HG02981 (cell line): ENCODE results near the gene IRS2.

ENCODE experiments used
- ATAC-seq: cut with Tn5 transposase; IDR thresholded peaks from one replicate; pipeline ENCODE4 v1.9.1; 2021; ENCODE audit warnings: mild to moderate bottlenecking, moderate library complexity; ENCODE audit not compliant: unreplicated experiment

IRS2 gene

GRCh38 chr13:109803825-109804224 lies 17.4 kb upstream of the IRS2 start:
- no peak for ATAC-seq

DNA sequence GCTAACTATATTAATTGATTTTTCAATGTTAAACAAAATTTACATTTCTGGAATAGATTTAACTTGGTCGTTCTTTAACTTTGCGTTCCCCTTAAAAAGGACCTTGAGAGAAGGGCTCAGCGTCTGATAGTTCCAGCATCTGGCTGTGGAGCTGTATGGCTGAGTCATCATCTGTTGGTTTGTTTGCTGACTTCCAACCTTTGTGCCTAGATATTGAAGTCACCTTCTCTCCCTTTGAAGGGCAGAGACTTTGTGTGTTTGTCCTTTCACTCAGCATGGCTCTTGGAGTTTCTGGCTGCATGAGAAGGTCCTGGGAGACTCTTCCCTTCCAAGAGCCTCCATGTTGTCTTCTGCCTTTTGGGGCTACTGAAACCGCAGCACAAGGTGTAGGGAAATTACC lies 16.6 kb upstream of the IRS2 start:
- no peak for ATAC-seq

DNA sequence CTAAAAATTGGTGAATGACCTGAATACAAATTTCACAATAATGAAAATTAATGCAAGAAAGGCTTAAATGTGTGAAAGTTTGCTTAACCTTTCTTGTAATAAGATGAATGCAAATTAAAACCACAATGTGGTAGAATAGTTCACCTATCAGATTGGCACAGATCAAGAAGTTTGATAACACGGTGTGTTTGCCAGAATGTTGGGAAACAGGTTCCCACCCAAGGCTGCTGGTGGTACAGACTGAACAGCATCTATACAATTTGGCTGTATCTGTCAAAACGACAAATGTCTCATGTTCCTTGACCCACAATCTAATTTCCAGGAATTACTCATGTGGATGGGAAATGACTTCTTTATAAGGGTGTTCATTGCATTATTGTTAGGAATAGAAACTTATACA lies 8.6 kb upstream of the IRS2 start:
- no peak for ATAC-seq

GRCh38 chr13:109794095-109794494 lies 7.7 kb upstream of the IRS2 start:
- ATAC-seq, result no peak

DNA sequence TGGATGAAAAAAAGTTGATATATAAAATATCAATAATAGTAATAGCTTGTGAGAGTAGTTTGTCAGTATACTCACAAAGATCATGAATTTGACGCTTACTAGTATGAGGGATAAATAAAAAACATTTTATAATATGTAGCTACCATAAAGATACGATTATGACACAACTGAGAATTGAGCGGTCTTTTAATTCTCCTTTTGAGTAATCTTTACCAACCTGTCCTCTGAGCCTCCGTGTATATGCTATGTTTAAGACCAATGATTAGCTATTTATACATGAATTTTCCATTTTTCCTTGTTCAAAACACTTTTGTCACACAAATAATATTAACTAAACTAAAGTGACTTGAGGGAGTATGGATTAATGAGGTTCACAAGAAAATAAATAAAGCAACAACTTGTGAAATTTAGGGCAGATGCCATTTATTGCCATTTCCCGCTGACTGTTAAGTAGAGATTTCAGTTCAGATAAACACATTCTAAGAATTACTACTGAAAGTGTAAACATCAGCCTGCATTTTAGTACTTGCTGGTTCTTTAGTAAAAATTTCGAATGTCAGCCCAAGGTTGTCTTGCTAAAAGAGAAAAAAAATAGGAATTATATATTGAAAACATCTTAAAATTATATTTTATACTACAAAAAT lies 6.2 kb upstream of the IRS2 start:
- ATAC-seq, result no peak

DNA sequence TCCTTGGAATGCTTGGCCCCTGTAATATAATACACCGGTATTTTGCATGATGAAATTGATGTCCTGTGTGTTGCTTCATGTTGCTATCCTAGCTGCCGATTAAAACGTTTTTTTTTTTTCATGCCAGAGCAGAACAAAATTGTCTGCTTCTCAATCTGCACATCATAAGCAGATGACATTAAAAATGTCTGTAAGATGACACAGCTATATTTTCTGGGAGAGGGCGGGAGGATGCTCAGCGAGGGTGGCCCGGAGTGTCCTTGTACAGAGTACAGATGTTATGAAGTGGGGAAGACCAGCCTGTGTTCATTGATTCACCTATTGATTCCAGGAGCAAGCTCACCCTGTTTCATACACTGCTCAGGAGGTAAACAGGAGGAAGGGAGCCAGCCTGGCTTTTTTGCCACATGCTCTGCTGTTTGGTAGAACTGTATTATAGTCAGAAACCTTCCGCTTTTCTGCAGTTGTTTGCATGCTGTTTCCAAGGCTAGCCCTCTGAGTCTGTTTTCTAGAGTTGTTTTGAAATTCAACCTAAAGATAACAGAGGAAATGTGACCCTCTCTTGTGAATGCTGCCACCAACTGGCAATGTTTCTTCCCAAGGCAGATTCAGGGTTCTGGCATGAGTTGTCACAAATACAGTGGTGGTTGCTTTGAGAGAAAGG lies 4.7 kb upstream of the IRS2 start:
- no peak for ATAC-seq

- no peak for ATAC-seq
Measured at GRCh38 chr13:109790086-109790485, 3.7 kb upstream of the IRS2 start.

- ATAC-seq, result no peak
Measured at GRCh38 chr13:109789262-109789661, 2.9 kb upstream of the IRS2 start.

GRCh38 chr13:109788372-109789111 lies 2.2 kb upstream of the IRS2 start:
- ATAC-seq, result no peak

DNA sequence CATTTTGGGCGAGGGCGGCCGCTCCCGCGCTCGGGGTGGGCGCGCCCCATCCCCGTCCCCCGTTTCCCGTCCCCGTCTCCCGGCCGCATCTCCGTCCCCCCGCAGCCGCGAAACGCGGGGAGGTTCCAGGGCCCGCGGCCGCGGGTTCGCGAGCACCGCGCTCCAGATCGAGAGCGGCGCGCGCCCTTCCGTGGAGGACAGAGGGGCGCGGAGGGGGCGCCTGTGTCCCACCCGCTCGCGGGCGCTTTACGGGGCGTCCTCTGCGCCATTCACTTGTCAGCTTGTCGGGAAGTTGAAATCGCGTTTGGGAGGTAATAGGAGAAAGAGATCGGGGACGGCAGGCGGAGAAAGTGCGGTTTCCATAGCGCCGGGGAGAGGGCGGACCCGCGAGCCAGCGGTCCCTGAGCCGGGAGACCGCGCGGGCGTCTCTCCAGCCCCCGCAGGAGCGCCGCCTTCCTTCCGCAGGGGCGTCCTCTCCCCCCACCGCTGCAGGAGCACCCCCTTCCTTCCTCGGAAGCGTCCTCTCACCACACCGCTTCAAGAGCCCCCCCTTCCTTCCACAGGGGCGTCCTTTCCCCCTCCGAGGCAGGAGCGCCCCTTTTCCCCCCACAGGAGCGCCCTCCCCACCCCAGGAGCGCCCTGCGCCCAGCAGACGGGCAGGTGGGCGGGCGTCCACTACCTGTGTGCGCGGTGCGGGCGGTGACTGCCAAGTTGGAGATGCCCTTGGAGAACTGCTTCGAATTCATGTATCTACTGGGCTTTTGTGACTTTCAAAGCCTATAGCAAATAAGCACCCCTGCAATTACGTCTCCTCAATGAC lies 962 bp upstream of the IRS2 start:
- peak; percentile 2 for ATAC-seq

- ATAC-seq, result peak; percentile 19
Measured at GRCh38 chr13:109785892-109786450, 412 bp downstream of the IRS2 start.

- no peak for ATAC-seq
Measured at GRCh38 chr13:109785141-109785891, 1.1 kb downstream of the IRS2 start.

GRCh38 chr13:109784590-109785140 lies 1.7 kb downstream of the IRS2 start:
- ATAC-seq, result no peak

DNA sequence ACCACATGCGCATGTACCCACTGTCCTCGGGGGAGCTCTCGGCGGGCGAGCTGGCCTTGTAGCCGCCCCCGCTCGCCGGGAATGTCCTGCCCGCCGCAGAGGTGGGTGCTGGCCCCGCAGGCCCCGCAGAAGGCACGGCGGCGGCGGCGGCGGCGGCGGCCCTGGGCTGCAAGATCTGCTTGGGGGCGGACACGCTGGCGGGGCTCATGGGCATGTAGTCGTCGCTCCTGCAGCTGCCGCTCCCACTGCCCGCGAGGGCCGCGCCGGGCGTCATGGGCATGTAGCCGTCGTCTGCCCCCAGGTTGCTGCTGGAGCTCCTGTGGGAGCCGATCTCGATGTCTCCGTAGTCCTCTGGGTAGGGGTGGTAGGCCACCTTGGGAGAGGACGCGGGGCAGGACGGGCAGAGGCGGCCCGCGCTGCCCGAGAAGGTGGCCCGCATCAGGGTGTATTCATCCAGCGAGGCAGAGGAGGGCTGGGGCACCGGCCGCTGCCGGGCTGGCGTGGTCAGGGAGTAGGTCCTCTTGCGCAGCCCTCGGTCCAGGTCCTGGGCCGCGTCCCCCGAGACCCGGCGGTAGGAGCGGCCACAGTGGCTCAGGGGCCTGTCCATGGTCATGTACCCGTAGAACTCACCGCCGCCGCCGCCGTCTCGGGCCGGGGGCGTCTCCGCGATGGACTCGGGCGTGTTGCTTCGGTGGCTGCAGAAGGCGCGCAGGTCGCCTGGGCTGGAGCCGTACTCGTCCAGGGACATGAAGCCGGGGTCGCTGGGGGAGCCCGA lies 2.4 kb downstream of the IRS2 start:
- ATAC-seq, result no peak

DNA sequence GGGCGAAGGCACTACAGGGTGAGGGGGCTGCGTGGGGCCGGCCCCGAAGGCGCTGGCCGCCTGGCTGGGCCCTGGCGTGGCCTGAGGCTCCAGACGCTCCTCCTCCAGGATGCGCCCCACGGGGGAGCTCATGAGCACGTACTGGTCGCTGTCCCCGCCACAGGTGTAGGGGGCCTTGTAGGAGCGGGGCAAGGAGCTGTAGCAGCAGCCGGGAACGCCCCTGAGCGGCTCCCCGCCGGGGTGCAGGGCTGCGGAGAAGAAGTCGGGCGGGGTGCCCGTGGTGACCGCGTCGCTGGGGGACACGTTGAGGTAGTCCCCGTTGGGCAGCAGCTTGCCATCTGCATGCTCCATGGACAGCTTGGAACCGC lies 3.0 kb downstream of the IRS2 start:
- ATAC-seq, result no peak

GRCh38 chr13:109782823-109783431 lies 3.5 kb downstream of the IRS2 start:
- ATAC-seq, result no peak

DNA sequence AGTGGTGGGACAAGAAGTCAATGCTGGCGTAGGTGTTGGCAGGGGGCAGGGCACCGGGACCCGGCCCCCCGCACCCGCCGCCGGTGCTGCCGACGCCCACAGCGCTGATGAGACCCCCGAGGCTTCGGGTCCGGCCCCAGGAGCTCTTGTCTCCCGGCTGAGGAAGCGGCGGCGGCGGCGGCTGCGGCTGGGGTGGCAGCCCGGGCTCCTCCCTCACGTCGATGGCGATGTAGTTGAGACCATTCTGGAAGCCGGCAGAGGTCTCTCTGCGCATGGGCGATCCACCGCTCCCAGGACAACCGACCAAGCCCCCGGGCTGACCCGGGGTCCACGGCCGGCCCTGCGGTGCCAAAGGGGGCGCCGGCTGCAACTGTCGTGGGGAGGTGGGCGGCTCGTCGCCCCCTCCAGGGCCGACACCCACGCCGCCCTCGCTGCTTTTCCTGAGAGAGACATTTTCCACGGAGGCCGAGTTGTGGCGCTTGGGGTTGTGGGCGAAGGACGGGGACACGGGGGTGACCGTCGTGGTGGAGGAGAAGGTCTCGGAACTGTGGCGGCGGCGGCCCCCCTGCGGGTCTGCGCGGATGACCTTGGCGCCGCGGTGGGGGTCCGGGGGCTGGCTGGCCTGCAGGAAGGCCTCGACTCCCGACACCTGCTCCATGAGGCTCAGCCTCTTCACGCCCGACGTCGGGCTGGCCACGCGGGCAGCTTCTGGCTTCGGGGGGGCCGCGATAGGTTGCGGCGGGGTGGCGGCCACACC lies 4.1 kb downstream of the IRS2 start:
- no peak for ATAC-seq

DNA sequence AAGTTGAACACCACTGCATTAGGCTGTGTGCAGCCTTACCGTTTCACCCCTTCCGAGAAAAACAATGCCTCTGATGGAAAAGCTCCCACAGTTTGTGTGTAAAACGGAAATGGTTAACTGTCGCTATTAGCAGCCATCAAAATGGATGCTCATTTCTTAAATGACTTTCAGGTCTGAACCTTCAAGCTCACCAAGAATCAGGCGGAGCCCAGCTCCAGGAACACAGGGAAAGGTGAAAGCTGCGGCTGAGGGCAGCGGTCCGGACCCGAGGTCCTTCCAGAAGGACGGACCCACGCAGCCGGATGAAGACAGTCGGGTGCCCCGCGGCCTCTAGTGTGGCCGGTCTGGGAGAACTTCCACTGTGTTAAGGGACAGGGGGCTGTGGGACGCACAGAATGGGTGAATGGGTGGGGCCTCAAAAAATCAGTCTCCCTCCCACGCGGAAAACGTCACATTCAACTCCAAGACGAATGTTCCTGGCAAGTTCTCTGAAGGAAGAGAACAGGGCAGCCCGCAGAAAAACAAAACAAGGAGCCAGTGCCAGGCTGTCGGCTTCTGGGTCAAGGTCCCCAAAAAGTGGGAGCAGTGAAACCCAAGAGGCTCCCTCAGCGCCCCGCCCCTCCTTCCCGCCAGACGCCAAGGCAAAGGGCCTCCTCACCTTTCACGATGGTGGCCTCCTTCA lies 4.9 kb downstream of the IRS2 start:
- ATAC-seq, result no peak
